ENCODE measurements around the gene SS18. TPM values are rescaled to one million over a fixed set of nuclear protein-coding genes. Genes with fewer than 3 reads are reported as not detected.

The SS18 gene
- total and polyA plus RNA-seq, 2 of the 13 experiments (the other 11 are each of a cell fraction or from before 2014, with no cell fraction given) = 49.2 to 82.7 TPM

- no peak for TF ChIP-seq ZNF570 (CRISPR knock-in tag; IDR thresholded peaks at IDR 0.05; ENCODE audit: borderline replicate concordance)
- TF ChIP-seq MLX (CRISPR knock-in tag; IDR thresholded peaks at IDR 0.05) = no peak
These were observed 31.1 kb upstream of the SS18 start (continued) for GRCh38 chr18:26121476-26121875.

GRCh38 chr18:26119246-26119645, 28.8 kb upstream of the SS18 start:
- ChIA-PET POLR2A (no interaction called here), CTCF (ENCODE audit: low intra/inter-chr PET ratio, low total read pairs) (no interaction called here)
- intact Hi-C loops (cut with micrococcal nuclease; ENCODE audit: unreplicated experiment) = no loop called here
- H3K27ac ChIP-seq (ENCODE audit: extremely low read length, insufficient read depth, low read length) = no peak overlapping the region
- no peaks in the 10 kb centered on the region for H3K9me3 ChIP-seq (ENCODE audit: low read length)
- no peak overlapping the region for H3K9ac ChIP-seq (ENCODE audit: insufficient read depth, low read depth, low read length)
- no peaks in the 10 kb centered on the region for H4K20me1 ChIP-seq (ENCODE audit: insufficient read depth, low read length)
- WGBS (ENCODE audit: low lambda C conversion rate) = 24% methylated on average over 5 of the region's 5 CpGs
- no peak overlapping the region for H2AFZ ChIP-seq (ENCODE audit: low read length)
- DNase-seq (ENCODE audit: low spot score) (no peak), FAIRE-seq (no peak), ATAC-seq (no peak)
- BruUV-seq (replicated peaks) = no TSS peak
- no peak overlapping the region for H3K4me3 ChIP-seq (replicated peaks in 1 of 3; ENCODE audit: insufficient read depth in 1 of 3, low read depth in 2 of 3, low read length in 3 of 3)
- H3K79me2 ChIP-seq (ENCODE audit: insufficient read depth, low read length) = no peaks in the 10 kb centered on the region
- no peaks in the 10 kb centered on the region for H3K4me1 ChIP-seq (ENCODE audit: insufficient read depth, low read length)
- no peak overlapping the region for H3K4me2 ChIP-seq (ENCODE audit: low read depth, low read length)
- in situ Hi-C loops (cut with HindIII; ENCODE audit: extremely low pct_ligation_motif_present, low pct_unique_long_range_greater_than_20kb) = no loop called here
- H3K36me3 ChIP-seq (replicated peaks in 1 of 2; ENCODE audit: control insufficient read depth in 1 of 2, insufficient read depth in 2 of 2, low read length in 2 of 2) = no peaks in the 10 kb centered on the region
- peaks cover 0 to 6% of the 10 kb centered on the region in 2 experiments; a peak in 2 of 5 replicates for H3K27me3 ChIP-seq (ENCODE audit: control insufficient read depth in 1 of 2, insufficient read depth in 2 of 2, low read length in 2 of 2)
- no peak for TF ChIP-seq ZBTB8A (CRISPR knock-in tag; IDR thresholded peaks at IDR 0.05; ENCODE audit: borderline replicate concordance, low read depth)
- no peak for TF ChIP-seq RFX5 (IDR thresholded peaks at IDR 0.05; ENCODE audit: low read depth, low read length)
- TF ChIP-seq SKIL (CRISPR knock-in tag; IDR thresholded peaks at IDR 0.05; ENCODE audit: borderline replicate concordance) = no peak
- no peak for TF ChIP-seq ZNF850 (CRISPR knock-in tag; conservative IDR thresholded peaks at IDR 0.05)
- no peak for TF ChIP-seq GMEB1 (CRISPR knock-in tag; IDR thresholded peaks at IDR 0.05; ENCODE audit: borderline replicate concordance)
- TF ChIP-seq ZNF10 (CRISPR knock-in tag; IDR thresholded peaks at IDR 0.05; ENCODE audit: borderline replicate concordance, low read depth) = no peak
- TF ChIP-seq ZBTB42 (CRISPR knock-in tag; IDR thresholded peaks at IDR 0.05) = no peak
- no peak for TF ChIP-seq ZNF674 (CRISPR knock-in tag; IDR thresholded peaks at IDR 0.05; ENCODE audit: low read depth)
- no peak for TF ChIP-seq SMAD3 (CRISPR knock-in tag; IDR thresholded peaks at IDR 0.05)
- no peak for TF ChIP-seq ZKSCAN5 (CRISPR knock-in tag; IDR thresholded peaks at IDR 0.05)
- no peak for TF ChIP-seq ZNF431 (CRISPR knock-in tag; IDR thresholded peaks at IDR 0.05; ENCODE audit: borderline replicate concordance, low read depth)
- TF ChIP-seq JUNB (CRISPR knock-in tag; IDR thresholded peaks at IDR 0.05; ENCODE audit: borderline replicate concordance) = no peak
- no peak for TF ChIP-seq TEAD2 (CRISPR knock-in tag; IDR thresholded peaks at IDR 0.05)
- TF ChIP-seq FOXO4 (CRISPR knock-in tag; conservative IDR thresholded peaks at IDR 0.05) = no peak

Data from HepG2 (cell line).